ENCODE data around the gene FBXL17. TPM values are rescaled to one million over a fixed set of nuclear protein-coding genes. Genes with fewer than 3 reads are reported as not detected.

Gene FBXL17
- total and polyA plus RNA-seq, 2 of the 13 experiments (the other 11 are each of a cell fraction or from before 2014, with no cell fraction given), result 3.0 to 7.9 TPM

- H3K27ac ChIP-seq (ENCODE audit: extremely low read length, insufficient read depth, low read length), result no peak overlapping the region
- H3K27me3 ChIP-seq (ENCODE audit: control insufficient read depth in 1 of 2, insufficient read depth in 2 of 2, low read length in 2 of 2), result no peaks in the 10 kb centered on the region
- intact Hi-C loops (cut with micrococcal nuclease; ENCODE audit: unreplicated experiment) (no loop called here), in situ Hi-C loops (cut with HindIII; ENCODE audit: extremely low pct_ligation_motif_present, low pct_unique_long_range_greater_than_20kb) (no loop called here)
- H4K20me1 ChIP-seq (ENCODE audit: insufficient read depth, low read length), result no peaks in the 10 kb centered on the region
- H3K4me3 ChIP-seq (replicated peaks in 1 of 3; ENCODE audit: insufficient read depth in 1 of 3, low read depth in 2 of 3, low read length in 3 of 3), result no peak overlapping the region
- no peaks in the 10 kb centered on the region for H3K4me1 ChIP-seq (ENCODE audit: insufficient read depth, low read length)
- ChIA-PET POLR2A (no interaction called here), CTCF (ENCODE audit: low intra/inter-chr PET ratio, low total read pairs) (no interaction called here)
- no peak for TF ChIP-seq TEAD3 (CRISPR knock-in tag; optimal IDR thresholded peaks at IDR 0.05; ENCODE audit: borderline replicate concordance)
- TF ChIP-seq ZBTB8A (CRISPR knock-in tag; IDR thresholded peaks at IDR 0.05; ENCODE audit: borderline replicate concordance, low read depth), result no peak
- TF ChIP-seq TAF15 (IDR thresholded peaks at IDR 0.05; ENCODE audit: low read depth, low read length, poor library complexity, severe bottlenecking), result no peak
- no peak for TF ChIP-seq KLF16 (CRISPR knock-in tag; IDR thresholded peaks at IDR 0.05)
- TF ChIP-seq RAD21 (CRISPR knock-in tag; IDR thresholded peaks at IDR 0.05), result no peak
- H2AFZ ChIP-seq (ENCODE audit: low read length), result no peak overlapping the region
- no peak for FAIRE-seq
- BruUV-seq (replicated peaks), result no TSS peak
- no peaks in the 10 kb centered on the region for H3K36me3 ChIP-seq (replicated peaks in 1 of 2; ENCODE audit: control insufficient read depth in 1 of 2, insufficient read depth in 2 of 2, low read length in 2 of 2)
- no peak overlapping the region for H3K9ac ChIP-seq (ENCODE audit: insufficient read depth, low read depth, low read length)
- H3K4me2 ChIP-seq (ENCODE audit: low read depth, low read length), result no peak overlapping the region
- no peak for DNase-seq (ENCODE audit: low spot score)
- H3K9me3 ChIP-seq (ENCODE audit: low read length), result no peaks in the 10 kb centered on the region
- no peaks in the 10 kb centered on the region for H3K79me2 ChIP-seq (ENCODE audit: insufficient read depth, low read length)
- no peak for ATAC-seq
Measured at GRCh38 chr5:107969847-107970246, 412.1 kb downstream of the FBXL17 start.

- CTCF ChIA-PET (ENCODE audit: low intra/inter-chr PET ratio, low total read pairs), result no interaction called here
- no peak overlapping the region for H3K27ac ChIP-seq (ENCODE audit: extremely low read length, insufficient read depth, low read length)
- no TSS peak for BruUV-seq (replicated peaks)
Measured at GRCh38 chr5:107968998-107969397, 412.9 kb downstream of the FBXL17 start.

More at GRCh38 chr5:107968998-107969397, 412.9 kb downstream of the FBXL17 start:
- no peak overlapping the region for H3K9ac ChIP-seq (ENCODE audit: insufficient read depth, low read depth, low read length)
- POLR2A ChIA-PET, result no interaction called here
- no peak overlapping the region for H3K4me3 ChIP-seq (replicated peaks in 1 of 3; ENCODE audit: insufficient read depth in 1 of 3, low read depth in 2 of 3, low read length in 3 of 3)
- intact Hi-C loops (cut with micrococcal nuclease; ENCODE audit: unreplicated experiment), result no loop called here
- no peak overlapping the region for H3K4me2 ChIP-seq (ENCODE audit: low read depth, low read length)
- H4K20me1 ChIP-seq (ENCODE audit: insufficient read depth, low read length), result no peaks in the 10 kb centered on the region
- no peak for DNase-seq (ENCODE audit: low spot score)
- no peaks in the 10 kb centered on the region for H3K4me1 ChIP-seq (ENCODE audit: insufficient read depth, low read length)
- no peaks in the 10 kb centered on the region for H3K79me2 ChIP-seq (ENCODE audit: insufficient read depth, low read length)
- WGBS (ENCODE audit: low lambda C conversion rate), result 67% methylated on average over 4 of the region's 4 CpGs
- no peaks in the 10 kb centered on the region for H3K36me3 ChIP-seq (replicated peaks in 1 of 2; ENCODE audit: control insufficient read depth in 1 of 2, insufficient read depth in 2 of 2, low read length in 2 of 2)
- H3K9me3 ChIP-seq (ENCODE audit: low read length), result no peaks in the 10 kb centered on the region
- FAIRE-seq, result no peak
- in situ Hi-C loops (cut with HindIII; ENCODE audit: extremely low pct_ligation_motif_present, low pct_unique_long_range_greater_than_20kb), result no loop called here
- no peaks in the 10 kb centered on the region for H3K27me3 ChIP-seq (ENCODE audit: control insufficient read depth in 1 of 2, insufficient read depth in 2 of 2, low read length in 2 of 2)
- ATAC-seq, result no peak
- TF ChIP-seq FIP1L1 (IDR thresholded peaks at IDR 0.05; ENCODE audit: borderline replicate concordance, insufficient read depth, low read depth, low read length), result no peak
- no peak for TF ChIP-seq ZNF280D (CRISPR knock-in tag; IDR thresholded peaks at IDR 0.05)
- no peak for TF ChIP-seq SP5 (CRISPR knock-in tag; IDR thresholded peaks at IDR 0.05; ENCODE audit: borderline replicate concordance, low read depth)
- no peak for TF ChIP-seq BCL6 (CRISPR knock-in tag; IDR thresholded peaks at IDR 0.05)
- H2AFZ ChIP-seq (ENCODE audit: low read length), result no peak overlapping the region
